ENCODE results near the gene C17orf107. TPM values are rescaled to one million over a fixed set of nuclear protein-coding genes. Genes with fewer than 3 reads are reported as not detected.

The C17orf107 gene
- total and polyA plus RNA-seq, 2 of the 13 experiments (the other 11 are each of a cell fraction or from before 2014, with no cell fraction given): 0.20 to 0.59 TPM

DNA sequence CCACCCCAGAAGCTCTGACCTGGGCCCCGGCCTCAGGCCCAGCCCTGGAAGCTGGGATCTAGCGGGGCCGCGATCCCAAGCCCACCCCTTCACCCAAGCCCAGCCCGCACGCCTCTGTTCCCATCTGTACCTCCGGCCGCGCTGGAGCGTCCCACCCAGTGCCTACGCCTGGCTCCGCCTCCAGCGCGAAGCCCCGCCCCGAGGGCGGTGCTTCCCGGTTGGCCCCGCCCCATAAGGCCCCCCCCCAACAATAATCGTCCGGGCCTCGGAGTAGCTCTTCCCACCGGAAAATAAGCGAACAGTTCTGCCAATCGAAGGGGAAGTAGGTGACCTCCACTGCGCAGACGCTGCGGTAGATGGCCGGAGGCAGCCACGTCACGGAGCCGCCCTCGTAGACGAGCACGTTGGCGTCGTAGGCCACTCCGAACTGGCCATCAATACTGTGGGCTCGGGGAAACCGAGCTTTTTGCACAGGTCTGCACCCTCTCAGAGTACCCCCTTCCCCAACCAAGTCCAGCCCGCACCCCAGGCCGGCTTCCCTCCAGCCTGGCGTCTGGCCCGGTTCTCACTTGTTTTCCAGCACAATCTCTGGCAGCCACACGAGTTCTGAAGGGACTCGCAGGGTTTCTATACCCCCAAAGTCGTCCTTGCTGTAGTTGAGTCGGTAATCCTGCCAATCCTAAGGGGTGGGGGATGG, 2.5 kb downstream of the C17orf107 start:
- in situ Hi-C loops (cut with HindIII; ENCODE audit: extremely low pct_ligation_motif_present, low pct_unique_long_range_greater_than_20kb): loop anchor here (10.0 kb wide), 1 partner anchor 153 kb away; no protein-coding TSS in a partner anchor
- intact Hi-C loops (cut with micrococcal nuclease; ENCODE audit: unreplicated experiment): loop anchor here (10.0 kb wide), 1 partner anchor 163 kb away; no protein-coding TSS in a partner anchor
- 82% methylated on average over 44 of the region's 48 CpGs for WGBS (ENCODE audit: low lambda C conversion rate)

DNA sequence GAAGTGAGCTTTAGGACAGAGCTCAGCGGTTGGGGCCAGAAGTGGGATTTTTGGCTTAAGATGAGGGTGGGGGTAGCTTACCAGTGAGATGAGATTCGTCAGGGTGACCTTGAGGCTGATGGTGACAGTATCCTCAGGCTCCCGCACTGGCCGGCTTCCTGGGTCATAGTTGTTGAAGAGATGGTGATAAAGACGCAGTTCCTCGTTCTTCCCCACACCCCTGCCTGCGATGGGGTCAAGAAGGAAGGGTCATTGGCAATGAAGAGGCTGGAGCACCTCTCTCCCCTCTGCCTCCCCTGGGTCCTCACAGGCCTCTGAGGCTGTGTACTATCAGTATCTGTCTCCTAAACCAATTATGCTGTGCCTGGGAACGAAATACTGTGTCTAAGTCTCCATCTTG, 3.2 kb downstream of the C17orf107 start:
- H3K27me3 ChIP-seq (ENCODE audit: control insufficient read depth in 1 of 2, insufficient read depth in 2 of 2, low read length in 2 of 2): no peaks in the 10 kb centered on the region
- POLR2A ChIA-PET: no interaction called here
- no peak for TF ChIP-seq KLF12 (CRISPR knock-in tag; IDR thresholded peaks at IDR 0.05; ENCODE audit: borderline replicate concordance)
- no peak for TF ChIP-seq THAP11 (CRISPR knock-in tag; IDR thresholded peaks at IDR 0.05)
- TF ChIP-seq ZNF766 (CRISPR knock-in tag; IDR thresholded peaks at IDR 0.05; ENCODE audit: borderline replicate concordance): no peak
- no peak for TF ChIP-seq ZSCAN12 (CRISPR knock-in tag; IDR thresholded peaks at IDR 0.05)
- no peaks in the 10 kb centered on the region for H4K20me1 ChIP-seq (ENCODE audit: insufficient read depth, low read length)
- in situ Hi-C loops (cut with HindIII; ENCODE audit: extremely low pct_ligation_motif_present, low pct_unique_long_range_greater_than_20kb): loop anchor here (10.0 kb wide), 1 partner anchor 152 kb away; no protein-coding TSS in a partner anchor
- ATAC-seq: no peak
- H2AFZ ChIP-seq (ENCODE audit: low read length): no peak overlapping the region
- no peak for DNase-seq (ENCODE audit: low spot score)
- H3K79me2 ChIP-seq (ENCODE audit: insufficient read depth, low read length): no peaks in the 10 kb centered on the region
- intact Hi-C loops (cut with micrococcal nuclease; ENCODE audit: unreplicated experiment): loop anchor here (10.0 kb wide), 1 partner anchor 162 kb away; no protein-coding TSS in a partner anchor
- CTCF ChIA-PET (ENCODE audit: low intra/inter-chr PET ratio, low total read pairs): no interaction called here
- no peak overlapping the region for H3K27ac ChIP-seq (ENCODE audit: extremely low read length, insufficient read depth, low read length)
- no peaks in the 10 kb centered on the region for H3K9me3 ChIP-seq (ENCODE audit: low read length)
- no peak overlapping the region for H3K9ac ChIP-seq (ENCODE audit: insufficient read depth, low read depth, low read length)
- no peak for FAIRE-seq
- H3K36me3 ChIP-seq (replicated peaks in 1 of 2; ENCODE audit: control insufficient read depth in 1 of 2, insufficient read depth in 2 of 2, low read length in 2 of 2): no peaks in the 10 kb centered on the region
- WGBS (ENCODE audit: low lambda C conversion rate): 84% methylated on average over 8 of the region's 8 CpGs
- peaks cover 30% of the 10 kb centered on the region for H3K4me1 ChIP-seq (ENCODE audit: insufficient read depth, low read length)
- BruUV-seq (replicated peaks): no TSS peak
- no peak overlapping the region for H3K4me3 ChIP-seq (replicated peaks in 1 of 3; ENCODE audit: insufficient read depth in 1 of 3, low read depth in 2 of 3, low read length in 3 of 3)
- no peak overlapping the region for H3K4me2 ChIP-seq (ENCODE audit: low read depth, low read length)

More for the DNA sequence above, 2.5 kb downstream of the C17orf107 start:
- Histone ChIP-seq H3K36me3 (replicated peaks in 1 of 2; ENCODE audit: control insufficient read depth in 1 of 2, insufficient read depth in 2 of 2, low read length in 2 of 2) (peaks cover 2 to 6% of the 10 kb centered on the region in 2 experiments; a peak in 1 of 5 replicates), H4K20me1 (ENCODE audit: insufficient read depth, low read length) (no peaks in the 10 kb centered on the region), H3K4me3 (replicated peaks in 1 of 3; ENCODE audit: insufficient read depth in 1 of 3, low read depth in 2 of 3, low read length in 3 of 3) (no peak overlapping the region), H3K4me2 (ENCODE audit: low read depth, low read length) (no peak overlapping the region), H3K9me3 (ENCODE audit: low read length) (no peaks in the 10 kb centered on the region), H3K79me2 (ENCODE audit: insufficient read depth, low read length) (no peaks in the 10 kb centered on the region), H2AFZ (ENCODE audit: low read length) (no peak overlapping the region), H3K4me1 (ENCODE audit: insufficient read depth, low read length) (peaks cover 28% of the 10 kb centered on the region), H3K9ac (ENCODE audit: insufficient read depth, low read depth, low read length) (no peak overlapping the region), H3K27ac (ENCODE audit: extremely low read length, insufficient read depth, low read length) (no peak overlapping the region), H3K27me3 (ENCODE audit: control insufficient read depth in 1 of 2, insufficient read depth in 2 of 2, low read length in 2 of 2) (no peaks in the 10 kb centered on the region)
- TF ChIP-seq GATAD2A (CRISPR knock-in tag; IDR thresholded peaks at IDR 0.05): no peak
- peak; percentile 55 for TF ChIP-seq AGO2 (optimal IDR thresholded peaks at IDR 0.05; ENCODE audit: low read depth, low read length)
- DNase-seq (ENCODE audit: low spot score) (no peak), ATAC-seq (no peak), FAIRE-seq (no peak)
- POLR2A ChIA-PET: no interaction called here
- no TSS peak for BruUV-seq (replicated peaks)
- CTCF ChIA-PET (ENCODE audit: low intra/inter-chr PET ratio, low total read pairs): no interaction called here

Measured in HepG2 (cell line).